Panc1 (cell line): ENCODE data around the gene DCP1A. TPM values are rescaled to one million over a fixed set of nuclear protein-coding genes. Genes with fewer than 3 reads are reported as not detected.
"Not testable (repeated sequence)": the region's sequence is repeated elsewhere in the genome, so short reads cannot be mapped to it uniquely, and the experiment has no call there.

Experiments used
- ATAC-seq: fragments of 200-7000 bp; cut with Tn5 transposase; 2 replicates; pipeline ENCODE4 v1.9.1; 2020; ENCODE audit warnings: mild to moderate bottlenecking, moderate library complexity
- BruUV-seq: library from RNA; stranded (reverse); fragments of 400-500 nt; replicated peaks from 2 replicates; lab custom pipeline; 2021; lab: Mats Ljungman, UMichigan
- CTCF ChIA-PET: fragments of 300-600 bp; sonication (Branson Sonifier 250); formaldehyde crosslinking; loops from one replicate; lab custom pipeline; 2022; ENCODE audit warnings: antibody characterized with exemption; lab: Charles Lee
- POLR2A ChIA-PET: fragments of 300-600 bp; sonication (Branson Sonifier 250); formaldehyde crosslinking; loops from one replicate; lab custom pipeline; 2022; ENCODE audit warnings: antibody characterized with exemption; lab: Charles Lee
- DNase-seq: peaks from one replicate; pipeline ENCODE4 v3.0.0-alpha.2; 2010; ENCODE audit warnings: low read depth, low spot score
- H3K27ac ChIP-seq: 2 replicates; pipeline ENCODE4 v1.5.1; 2011; ENCODE audit warnings: mild to moderate bottlenecking, low read length, inconsistent platforms
- H3K27me3 ChIP-seq: fragments of 200-500 bp; sonication (Bioruptor generic); 2 replicates; pipeline ENCODE4 v1.6.0; 2014; ENCODE audit warnings: low read length, inconsistent platforms; ENCODE audit not compliant: control insufficient read depth, insufficient read depth
- H3K36me3 ChIP-seq: fragments of 200-500 bp; sonication (Bioruptor generic); 2 replicates; pipeline ENCODE4 v1.5.1; 2014; ENCODE audit warnings: inconsistent platforms, mild to moderate bottlenecking, low read length, moderate library complexity; ENCODE audit not compliant: control insufficient read depth, insufficient read depth
- H3K4me1 ChIP-seq: 2 replicates; pipeline ENCODE4 v1.5.1; 2011; ENCODE audit warnings: inconsistent platforms, mild to moderate bottlenecking, low read length, moderate library complexity; ENCODE audit not compliant: control insufficient read depth, insufficient read depth
- H3K4me3 ChIP-seq, 2 experiments: 2 replicates each; pipeline ENCODE4 v1.5.1; 2011 to 2012; ENCODE audit warnings: low read depth in 2 of 2, low read length in 2 of 2, mild to moderate bottlenecking in 2 of 2, inconsistent platforms in 1 of 2, moderate library complexity in 1 of 2
- H3K9me3 ChIP-seq: fragments of 200-500 bp; sonication (Bioruptor generic); 2 replicates; pipeline ENCODE4 v1.5.1; 2014; ENCODE audit warnings: low read depth, mild to moderate bottlenecking, inconsistent platforms, low read length, moderate library complexity; ENCODE audit not compliant: control insufficient read depth, insufficient read depth
- POLR2AphosphoS5 ChIP-seq: IDR thresholded peaks from 2 replicates; pipeline ENCODE4 v1.6.1; 2012; ENCODE audit warnings: mild to moderate bottlenecking, low read depth, low read length, moderate library complexity
- SIN3A ChIP-seq: IDR thresholded peaks from 2 replicates; pipeline ENCODE4 v1.6.1; 2012; ENCODE audit warnings: low read depth, mild to moderate bottlenecking, low read length, moderate library complexity, borderline replicate concordance; ENCODE audit not compliant: insufficient read depth
- TCF7L2 ChIP-seq: IDR thresholded peaks from 2 replicates; pipeline ENCODE4 v1.6.1; 2011; ENCODE audit warnings: mild to moderate bottlenecking, low read depth, low read length, inconsistent platforms
- in situ Hi-C: cut with HindIII; loops from 2 replicates; pipeline ENCODE4 v1.10.0; 2016; ENCODE audit warnings: low sequenced_read_pairs, low pct_unique_long_range_greater_than_20kb
- intact Hi-C: fragments of 100-400 bp; cut with micrococcal nuclease; formaldehyde crosslinking; loops from one replicate; pipeline ENCODE4 v1.10.0; 2022; ENCODE audit not compliant: unreplicated experiment
- total RNA-seq: library from RNA; stranded (reverse); gene quantifications from one replicate; pipeline ENCODE4 v1.2.1, GENCODE V29; 2021; ENCODE audit not compliant: unreplicated experiment
- TF ChIP-seq, protein P1 (sequence below): fragments of 450-650 bp; IDR thresholded peaks from 2 replicates; pipeline ENCODE4 v1.5.1; 2017; ENCODE audit warnings: mild to moderate bottlenecking
- TF ChIP-seq, protein P2 (sequence below), 2 experiments: IDR thresholded peaks; 2 replicates each; pipeline ENCODE4 v1.6.1; 2011 to 2012; ENCODE audit warnings: low read depth in 2 of 2, control low read depth in 1 of 2, low read length in 1 of 2, mild to moderate bottlenecking in 1 of 2, moderate library complexity in 1 of 2; ENCODE audit not compliant: insufficient read depth in 1 of 2

The DCP1A gene
- total RNA-seq, 1 experiment from 2014 or later: 14.4 TPM

DNA sequence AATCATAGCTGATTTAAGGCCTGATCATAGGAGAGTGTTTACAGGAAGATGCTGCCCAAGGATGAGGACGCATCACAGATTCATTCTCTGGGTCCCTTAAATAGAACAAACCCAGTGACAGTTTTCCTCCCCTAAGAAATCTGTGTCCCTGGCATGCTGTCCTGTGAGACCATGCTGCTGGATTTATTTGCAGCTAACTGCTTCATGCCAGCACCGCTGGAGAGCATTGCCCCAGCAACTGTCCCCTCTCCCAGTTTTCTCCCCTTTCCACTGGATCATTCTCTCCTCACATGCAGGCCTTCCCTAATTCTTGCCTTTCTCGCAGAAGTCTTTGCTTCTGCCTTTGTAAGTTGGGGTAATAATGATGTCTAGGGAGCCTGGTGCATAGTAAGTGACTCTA lies 29.3 kb upstream of the DCP1A start:
- Histone ChIP-seq H3K36me3 (no peaks in the 10 kb centered on the region), H3K27ac (no peak overlapping the region; the same call in 1 of the 2 replicates), H3K4me3 (no peak overlapping the region), H3K27me3 (no peaks in the 10 kb centered on the region), H3K9me3 (no peaks in the 10 kb centered on the region), H3K4me1 (no peaks in the 10 kb centered on the region)
- TF ChIP-seq, protein P1, sequence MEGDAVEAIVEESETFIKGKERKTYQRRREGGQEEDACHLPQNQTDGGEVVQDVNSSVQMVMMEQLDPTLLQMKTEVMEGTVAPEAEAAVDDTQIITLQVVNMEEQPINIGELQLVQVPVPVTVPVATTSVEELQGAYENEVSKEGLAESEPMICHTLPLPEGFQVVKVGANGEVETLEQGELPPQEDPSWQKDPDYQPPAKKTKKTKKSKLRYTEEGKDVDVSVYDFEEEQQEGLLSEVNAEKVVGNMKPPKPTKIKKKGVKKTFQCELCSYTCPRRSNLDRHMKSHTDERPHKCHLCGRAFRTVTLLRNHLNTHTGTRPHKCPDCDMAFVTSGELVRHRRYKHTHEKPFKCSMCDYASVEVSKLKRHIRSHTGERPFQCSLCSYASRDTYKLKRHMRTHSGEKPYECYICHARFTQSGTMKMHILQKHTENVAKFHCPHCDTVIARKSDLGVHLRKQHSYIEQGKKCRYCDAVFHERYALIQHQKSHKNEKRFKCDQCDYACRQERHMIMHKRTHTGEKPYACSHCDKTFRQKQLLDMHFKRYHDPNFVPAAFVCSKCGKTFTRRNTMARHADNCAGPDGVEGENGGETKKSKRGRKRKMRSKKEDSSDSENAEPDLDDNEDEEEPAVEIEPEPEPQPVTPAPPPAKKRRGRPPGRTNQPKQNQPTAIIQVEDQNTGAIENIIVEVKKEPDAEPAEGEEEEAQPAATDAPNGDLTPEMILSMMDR: no peak
- TF ChIP-seq, protein P2, sequence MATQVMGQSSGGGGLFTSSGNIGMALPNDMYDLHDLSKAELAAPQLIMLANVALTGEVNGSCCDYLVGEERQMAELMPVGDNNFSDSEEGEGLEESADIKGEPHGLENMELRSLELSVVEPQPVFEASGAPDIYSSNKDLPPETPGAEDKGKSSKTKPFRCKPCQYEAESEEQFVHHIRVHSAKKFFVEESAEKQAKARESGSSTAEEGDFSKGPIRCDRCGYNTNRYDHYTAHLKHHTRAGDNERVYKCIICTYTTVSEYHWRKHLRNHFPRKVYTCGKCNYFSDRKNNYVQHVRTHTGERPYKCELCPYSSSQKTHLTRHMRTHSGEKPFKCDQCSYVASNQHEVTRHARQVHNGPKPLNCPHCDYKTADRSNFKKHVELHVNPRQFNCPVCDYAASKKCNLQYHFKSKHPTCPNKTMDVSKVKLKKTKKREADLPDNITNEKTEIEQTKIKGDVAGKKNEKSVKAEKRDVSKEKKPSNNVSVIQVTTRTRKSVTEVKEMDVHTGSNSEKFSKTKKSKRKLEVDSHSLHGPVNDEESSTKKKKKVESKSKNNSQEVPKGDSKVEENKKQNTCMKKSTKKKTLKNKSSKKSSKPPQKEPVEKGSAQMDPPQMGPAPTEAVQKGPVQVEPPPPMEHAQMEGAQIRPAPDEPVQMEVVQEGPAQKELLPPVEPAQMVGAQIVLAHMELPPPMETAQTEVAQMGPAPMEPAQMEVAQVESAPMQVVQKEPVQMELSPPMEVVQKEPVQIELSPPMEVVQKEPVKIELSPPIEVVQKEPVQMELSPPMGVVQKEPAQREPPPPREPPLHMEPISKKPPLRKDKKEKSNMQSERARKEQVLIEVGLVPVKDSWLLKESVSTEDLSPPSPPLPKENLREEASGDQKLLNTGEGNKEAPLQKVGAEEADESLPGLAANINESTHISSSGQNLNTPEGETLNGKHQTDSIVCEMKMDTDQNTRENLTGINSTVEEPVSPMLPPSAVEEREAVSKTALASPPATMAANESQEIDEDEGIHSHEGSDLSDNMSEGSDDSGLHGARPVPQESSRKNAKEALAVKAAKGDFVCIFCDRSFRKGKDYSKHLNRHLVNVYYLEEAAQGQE (IDR thresholded peaks at IDR 0.05; ENCODE audit: insufficient read depth in 1 of 2, low read depth in 2 of 2, low read length in 1 of 2): no peak
- no peak for TF ChIP-seq POLR2AphosphoS5
- no peak for TF ChIP-seq SIN3A
- TF ChIP-seq TCF7L2: no peak
- ChIA-PET CTCF (no interaction called here), POLR2A (interaction anchor here (0.6 kb wide), 1 partner anchor 191 kb away, joined by 3 read pairs; no protein-coding TSS in a partner anchor)
- in situ Hi-C loops: no loop called here
- ATAC-seq (no peak), DNase-seq (no peak)
- intact Hi-C loops: loop anchor here (5.0 kb wide), 1 partner anchor 111 kb away; no protein-coding TSS in a partner anchor
- BruUV-seq: no TSS peak

DNA sequence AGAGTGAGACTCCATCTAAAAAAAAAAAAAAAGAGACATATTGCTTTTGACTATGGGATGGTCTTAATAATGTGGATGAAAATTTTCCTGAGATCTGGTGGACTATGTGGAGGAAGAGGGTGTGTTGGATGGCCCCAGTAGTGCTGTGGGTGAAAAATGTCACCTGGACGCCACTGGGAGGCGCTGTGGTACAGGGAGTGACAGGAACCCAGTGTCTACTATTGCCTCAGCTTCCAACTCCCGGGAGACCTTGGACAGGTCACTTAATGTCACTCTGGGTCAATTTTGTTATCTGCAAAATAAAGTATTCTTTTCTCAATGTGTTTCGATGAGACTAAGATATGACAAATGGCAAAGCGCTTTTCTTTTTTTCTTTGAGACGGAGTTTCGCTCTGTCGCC lies 27.7 kb upstream of the DCP1A start:
- ChIA-PET POLR2A (no interaction called here), CTCF (interaction anchor here (0.5 to 0.9 kb wide), 6 partner anchors 118 to 492 kb away, joined by 3 to 7 read pairs (median 4); no protein-coding TSS in a partner anchor)
- no peak overlapping the region for H3K27ac ChIP-seq
- H3K9me3 ChIP-seq: no peaks in the 10 kb centered on the region
- intact Hi-C loops (loop anchor here (1.0 to 5.0 kb wide), 2 partner anchors 112 to 335 kb away; no protein-coding TSS in a partner anchor), in situ Hi-C loops (no loop called here)
- ATAC-seq: peak; percentile 99
- no peaks in the 10 kb centered on the region for H3K27me3 ChIP-seq
- no peaks in the 10 kb centered on the region for H3K4me1 ChIP-seq
- peak; percentile 42 for DNase-seq
- TF ChIP-seq POLR2AphosphoS5: no peak
- TF ChIP-seq, protein P2 (IDR thresholded peaks at IDR 0.05; ENCODE audit: insufficient read depth in 1 of 2, low read depth in 2 of 2, low read length in 1 of 2): 0 out of 4 replicates have a peak, but pooled peaks of 1 of the 2 experiments have one; percentile 39
- TF ChIP-seq, protein P1: peak; percentile 87
- no peak overlapping the region for H3K4me3 ChIP-seq
- no TSS peak for BruUV-seq
- H3K36me3 ChIP-seq: no peaks in the 10 kb centered on the region

DNA sequence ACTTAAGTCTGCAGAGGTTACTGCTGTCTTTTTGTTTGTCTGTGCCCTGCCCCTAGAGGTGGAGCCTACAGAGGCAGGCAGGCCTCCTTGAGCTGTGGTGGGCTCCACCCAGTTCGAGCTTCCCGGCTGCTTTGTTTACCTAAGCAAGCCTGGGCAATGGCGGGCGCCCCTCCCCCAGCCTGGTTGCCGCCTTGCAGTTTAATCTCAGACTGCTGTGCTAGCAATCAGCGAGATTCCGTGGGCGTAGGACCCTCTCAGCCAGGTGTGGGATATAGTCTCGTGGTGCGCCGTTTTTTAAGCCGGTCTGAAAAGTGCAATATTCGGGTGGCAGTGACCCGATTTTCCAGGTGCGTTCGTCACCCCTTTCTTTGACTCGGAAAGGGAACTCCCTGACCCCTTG lies 23.4 kb upstream of the DCP1A start:
- ATAC-seq, DNase-seq, H3K9me3 ChIP-seq, intact Hi-C loops, H3K27ac ChIP-seq, H3K36me3 ChIP-seq, in situ Hi-C loops, CTCF ChIA-PET, H3K4me1 ChIP-seq, BruUV-seq, H3K27me3 ChIP-seq: not testable (repeated sequence)
- peak overlapping the region in 1 of 2 experiments; percentile 13; a peak in 1 of 4 replicates for H3K4me3 ChIP-seq
- POLR2A ChIA-PET: interaction anchor here (1.2 kb wide), 1 partner anchor 318 kb away, joined by 4 read pairs; no protein-coding TSS in a partner anchor
